WTC11 (cell line): ENCODE measurements around the gene ITGA1.

Experiments used
- JUN ChIP-seq: sonication (generic); formaldehyde crosslinking; IDR thresholded peaks from 2 replicates; pipeline ENCODE4 v1.8.0; 2023; ENCODE audit warnings: mild to moderate bottlenecking, missing genetic modification reagents
- NFYB ChIP-seq: sonication (generic); formaldehyde crosslinking; conservative IDR thresholded peaks from 2 replicates; pipeline ENCODE4 v1.8.0; 2022; ENCODE audit warnings: low read depth, missing genetic modification reagents
- ZNF121 ChIP-seq: sonication (generic); formaldehyde crosslinking; IDR thresholded peaks from 2 replicates; pipeline ENCODE4 v1.8.0; 2023; ENCODE audit warnings: missing genetic modification reagents
- ZNF232 ChIP-seq: sonication (generic); formaldehyde crosslinking; IDR thresholded peaks from 2 replicates; pipeline ENCODE4 v1.8.0; 2022; ENCODE audit warnings: mild to moderate bottlenecking, missing genetic modification reagents
- TF ChIP-seq, protein P1 (sequence below): fragments of 200-600 bp; IDR thresholded peaks from 2 replicates; pipeline ENCODE4 v1.8.0; 2022; ENCODE audit warnings: antibody characterized with exemption
- TF ChIP-seq, protein P2 (sequence below): sonication (generic); formaldehyde crosslinking; conservative IDR thresholded peaks from 2 replicates; pipeline ENCODE4 v1.8.1; 2022; ENCODE audit warnings: mild to moderate bottlenecking, missing genetic modification reagents
- TF ChIP-seq, protein P3 (sequence below): sonication (generic); formaldehyde crosslinking; IDR thresholded peaks from 2 replicates; pipeline ENCODE4 v1.8.1; 2023; ENCODE audit warnings: mild to moderate bottlenecking, missing genetic modification reagents
- TF ChIP-seq, protein P4 (sequence below): sonication (generic); formaldehyde crosslinking; IDR thresholded peaks from 2 replicates; pipeline ENCODE4 v1.8.1; 2023; ENCODE audit warnings: mild to moderate bottlenecking, missing genetic modification reagents, moderate library complexity
- TF ChIP-seq, protein P5 (sequence below): fragments of 250-450 bp; sonication (Bioruptor Pico); IDR thresholded peaks from 2 replicates; pipeline ENCODE4 v1.9.0; 2021; ENCODE audit warnings: mild to moderate bottlenecking

DNA sequence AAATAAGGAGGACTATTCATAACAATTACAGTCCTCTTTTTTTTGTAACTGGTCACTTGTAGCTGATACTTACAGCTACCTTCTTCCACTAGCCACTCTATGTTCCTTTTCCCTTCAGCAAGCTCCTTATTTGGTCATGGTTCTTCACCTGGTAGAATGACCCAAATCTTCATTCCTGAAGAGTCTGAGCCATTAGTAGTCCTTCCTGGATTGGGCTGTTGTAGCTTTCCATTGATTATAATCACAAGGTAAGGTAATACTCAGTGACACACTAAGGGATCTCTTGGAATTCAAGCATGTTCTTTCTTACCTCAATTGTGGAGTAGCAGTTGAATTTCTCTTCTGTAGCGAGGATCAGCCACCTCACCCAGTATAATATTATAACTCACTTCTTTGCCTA, 175.9 kb downstream of the ITGA1 start:
- TF ChIP-seq, protein P1, sequence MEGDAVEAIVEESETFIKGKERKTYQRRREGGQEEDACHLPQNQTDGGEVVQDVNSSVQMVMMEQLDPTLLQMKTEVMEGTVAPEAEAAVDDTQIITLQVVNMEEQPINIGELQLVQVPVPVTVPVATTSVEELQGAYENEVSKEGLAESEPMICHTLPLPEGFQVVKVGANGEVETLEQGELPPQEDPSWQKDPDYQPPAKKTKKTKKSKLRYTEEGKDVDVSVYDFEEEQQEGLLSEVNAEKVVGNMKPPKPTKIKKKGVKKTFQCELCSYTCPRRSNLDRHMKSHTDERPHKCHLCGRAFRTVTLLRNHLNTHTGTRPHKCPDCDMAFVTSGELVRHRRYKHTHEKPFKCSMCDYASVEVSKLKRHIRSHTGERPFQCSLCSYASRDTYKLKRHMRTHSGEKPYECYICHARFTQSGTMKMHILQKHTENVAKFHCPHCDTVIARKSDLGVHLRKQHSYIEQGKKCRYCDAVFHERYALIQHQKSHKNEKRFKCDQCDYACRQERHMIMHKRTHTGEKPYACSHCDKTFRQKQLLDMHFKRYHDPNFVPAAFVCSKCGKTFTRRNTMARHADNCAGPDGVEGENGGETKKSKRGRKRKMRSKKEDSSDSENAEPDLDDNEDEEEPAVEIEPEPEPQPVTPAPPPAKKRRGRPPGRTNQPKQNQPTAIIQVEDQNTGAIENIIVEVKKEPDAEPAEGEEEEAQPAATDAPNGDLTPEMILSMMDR: no peak
- TF ChIP-seq ZNF121 (CRISPR knock-in tag) (no peak), ZNF232 (CRISPR knock-in tag) (no peak), NFYB (no peak), JUN (CRISPR knock-in tag) (no peak)
- TF ChIP-seq, protein P2, sequence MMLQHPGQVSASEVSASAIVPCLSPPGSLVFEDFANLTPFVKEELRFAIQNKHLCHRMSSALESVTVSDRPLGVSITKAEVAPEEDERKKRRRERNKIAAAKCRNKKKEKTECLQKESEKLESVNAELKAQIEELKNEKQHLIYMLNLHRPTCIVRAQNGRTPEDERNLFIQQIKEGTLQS (CRISPR knock-in tag): no peak
- TF ChIP-seq, protein P3, sequence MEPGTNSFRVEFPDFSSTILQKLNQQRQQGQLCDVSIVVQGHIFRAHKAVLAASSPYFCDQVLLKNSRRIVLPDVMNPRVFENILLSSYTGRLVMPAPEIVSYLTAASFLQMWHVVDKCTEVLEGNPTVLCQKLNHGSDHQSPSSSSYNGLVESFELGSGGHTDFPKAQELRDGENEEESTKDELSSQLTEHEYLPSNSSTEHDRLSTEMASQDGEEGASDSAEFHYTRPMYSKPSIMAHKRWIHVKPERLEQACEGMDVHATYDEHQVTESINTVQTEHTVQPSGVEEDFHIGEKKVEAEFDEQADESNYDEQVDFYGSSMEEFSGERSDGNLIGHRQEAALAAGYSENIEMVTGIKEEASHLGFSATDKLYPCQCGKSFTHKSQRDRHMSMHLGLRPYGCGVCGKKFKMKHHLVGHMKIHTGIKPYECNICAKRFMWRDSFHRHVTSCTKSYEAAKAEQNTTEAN (CRISPR knock-in tag): no peak
- TF ChIP-seq, protein P4, sequence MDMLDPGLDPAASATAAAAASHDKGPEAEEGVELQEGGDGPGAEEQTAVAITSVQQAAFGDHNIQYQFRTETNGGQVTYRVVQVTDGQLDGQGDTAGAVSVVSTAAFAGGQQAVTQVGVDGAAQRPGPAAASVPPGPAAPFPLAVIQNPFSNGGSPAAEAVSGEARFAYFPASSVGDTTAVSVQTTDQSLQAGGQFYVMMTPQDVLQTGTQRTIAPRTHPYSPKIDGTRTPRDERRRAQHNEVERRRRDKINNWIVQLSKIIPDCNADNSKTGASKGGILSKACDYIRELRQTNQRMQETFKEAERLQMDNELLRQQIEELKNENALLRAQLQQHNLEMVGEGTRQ: no peak
- TF ChIP-seq, protein P5, sequence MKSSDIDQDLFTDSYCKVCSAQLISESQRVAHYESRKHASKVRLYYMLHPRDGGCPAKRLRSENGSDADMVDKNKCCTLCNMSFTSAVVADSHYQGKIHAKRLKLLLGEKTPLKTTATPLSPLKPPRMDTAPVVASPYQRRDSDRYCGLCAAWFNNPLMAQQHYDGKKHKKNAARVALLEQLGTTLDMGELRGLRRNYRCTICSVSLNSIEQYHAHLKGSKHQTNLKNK (CRISPR knock-in tag): no peak
